NK-92 (cell line): Measurements from ENCODE around the gene CALU.

Experiments used
- DNase-seq: peaks from one replicate; lab custom pipeline; 2025; ENCODE audit not compliant: unreplicated experiment; lab: John Stamatoyannopoulos, UW

CALU gene

GRCh38 chr7:128783143-128783861, 44.1 kb downstream of the CALU start:
- no peak for DNase-seq

- DNase-seq, result no peak
Observed at GRCh38 chr7:128785738-128786137, 46.6 kb downstream of the CALU start.

- DNase-seq, result no peak
Observed at GRCh38 chr7:128788446-128789412, 49.6 kb downstream of the CALU start.

- DNase-seq, result no peak
Observed at GRCh38 chr7:128790315-128791041, 51.3 kb downstream of the CALU start.

GRCh38 chr7:128791121-128791971, 52.2 kb downstream of the CALU start, which contains the start of gene CCDC136:
TSS of gene CCDC136 (plus strand) at chr7:128791968. CDS start at chr7:128792412, 444 bp downstream.
- no peak for DNase-seq

- no peak for DNase-seq
Observed at GRCh38 chr7:128791972-128792327, 52.8 kb downstream of the CALU start.

GRCh38 chr7:128792471-128793180, 53.5 kb downstream of the CALU start:
- DNase-seq, result no peak

GRCh38 chr7:128793181-128793547, 54.0 kb downstream of the CALU start:
- DNase-seq, result no peak

- no peak for DNase-seq
Observed at GRCh38 chr7:128794020-128794419, 54.9 kb downstream of the CALU start.

- no peak for DNase-seq
Observed at GRCh38 chr7:128794436-128794835, 55.3 kb downstream of the CALU start.

- no peak for DNase-seq
Observed at GRCh38 chr7:128795129-128795528, 56.0 kb downstream of the CALU start.

- no peak for DNase-seq
Observed at GRCh38 chr7:128796327-128796726, 57.2 kb downstream of the CALU start.

GRCh38 chr7:128799451-128799850, 60.3 kb downstream of the CALU start:
- no peak for DNase-seq

GRCh38 chr7:128800567-128800966, 61.4 kb downstream of the CALU start:
- DNase-seq, result no peak

GRCh38 chr7:128801003-128801402, 61.8 kb downstream of the CALU start:
- no peak for DNase-seq

GRCh38 chr7:128801667-128802418, 62.7 kb downstream of the CALU start:
- no peak for DNase-seq

GRCh38 chr7:128804484-128804883, 65.3 kb downstream of the CALU start:
- no peak for DNase-seq

GRCh38 chr7:128805225-128805624, 66.1 kb downstream of the CALU start:
- no peak for DNase-seq

- no peak for DNase-seq
Observed at GRCh38 chr7:128807191-128807590, 68.0 kb downstream of the CALU start.
